Dedifferentiated amniotic fluid mesenchymal stem cell (primary cell): ENCODE measurements around the gene C4B.
A peak's percentile ranks its signal among the peaks of the same experiment; 100 is the strongest.
"Not testable (repeated sequence)": the region's sequence is repeated elsewhere in the genome, so short reads cannot be mapped to it uniquely, and the experiment has no call there.

ENCODE experiments used
- DNase-seq: peaks from one replicate; pipeline ENCODE4 v3.0.0-alpha.2; 2016; ENCODE audit errors: extremely low spot score

C4B gene

GRCh38 chr6:32014547-32014946 is at the start of gene C4B:
Gene C4B, plus strand, starts transcription at chr6:32014795. Its CDS starts 51 bp downstream, at chr6:32014846.
- not testable (repeated sequence) for DNase-seq

- DNase-seq = no peak
Measured at GRCh38 chr6:31965700-31966099, 48.9 kb upstream of the C4B start.

GRCh38 chr6:31966506-31966905 is 48.1 kb upstream of the C4B start:
- no peak for DNase-seq

- DNase-seq = no peak
Measured at GRCh38 chr6:31966997-31967925, 47.3 kb upstream of the C4B start.

- DNase-seq = no peak
Measured at GRCh38 chr6:31967926-31968320, 46.7 kb upstream of the C4B start.

DNA sequence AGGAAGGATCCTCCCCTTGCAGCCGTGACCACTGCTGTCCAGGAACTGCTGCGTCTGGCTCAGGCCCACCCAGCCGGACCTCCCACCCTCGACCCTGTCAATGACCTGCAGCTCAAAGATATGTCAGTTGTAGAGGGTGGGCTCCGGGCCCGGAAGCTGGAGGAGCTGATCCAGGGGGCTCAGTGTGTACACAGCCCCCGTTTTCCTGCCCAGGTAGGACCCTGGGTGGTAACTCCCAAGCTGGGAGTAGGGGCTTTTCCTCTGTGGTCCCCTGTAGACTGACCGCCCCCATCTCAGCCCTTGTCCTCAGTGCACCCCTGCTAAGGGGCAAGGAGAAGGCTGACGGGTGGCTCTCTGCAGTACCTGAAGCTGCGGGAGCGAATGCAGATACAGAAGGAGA is 46.3 kb upstream of the C4B start:
- DNase-seq = no peak

GRCh38 chr6:31968791-31969711 is 45.5 kb upstream of the C4B start:
- no peak for DNase-seq

DNA sequence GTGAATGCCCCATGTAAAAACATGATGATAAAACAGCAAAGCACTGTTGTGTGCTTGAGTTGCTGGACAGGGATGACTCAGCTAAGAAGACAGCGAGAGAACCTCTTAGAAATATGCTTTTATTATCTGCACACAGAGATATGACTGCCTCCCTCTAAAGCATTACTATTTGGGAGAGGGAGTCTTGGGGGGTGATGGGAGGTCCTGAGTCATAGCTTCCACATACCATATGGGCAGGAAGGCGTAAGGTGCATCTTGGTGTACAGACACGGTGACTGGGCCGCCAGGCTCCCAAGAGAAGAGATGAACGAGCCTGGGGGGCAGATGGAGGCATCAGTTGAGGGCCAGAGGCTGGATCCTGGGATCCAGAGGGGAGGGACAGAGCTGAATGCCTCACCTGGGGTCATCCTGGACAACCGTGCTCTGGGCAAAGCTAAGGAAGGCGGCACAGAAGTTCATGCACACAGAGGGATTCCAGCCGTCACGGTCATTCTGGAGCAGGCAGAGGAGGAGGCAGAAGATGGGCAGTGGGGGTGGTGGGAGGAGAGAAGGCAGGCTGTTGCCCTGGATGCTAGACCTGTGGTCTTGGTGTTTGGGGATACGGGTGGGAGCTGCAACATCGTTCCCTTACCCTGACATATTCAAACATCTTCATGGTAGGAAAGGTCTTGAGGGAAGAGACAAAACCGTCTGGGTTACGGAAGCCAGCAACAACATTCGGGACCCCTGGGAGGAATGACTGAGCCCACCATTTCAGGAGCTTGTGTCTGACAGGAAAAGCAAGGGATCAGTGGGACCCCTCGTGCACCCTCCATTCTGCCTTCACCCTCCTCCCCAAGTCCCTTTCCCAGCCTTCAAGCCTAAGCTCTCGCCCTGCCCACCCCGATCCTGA is 44.6 kb upstream of the C4B start:
- no peak for DNase-seq

GRCh38 chr6:31970604-31971271 is 43.9 kb upstream of the C4B start:
- DNase-seq = no peak

GRCh38 chr6:31971279-31971992 is 43.2 kb upstream of the C4B start:
- DNase-seq = no peak

DNA sequence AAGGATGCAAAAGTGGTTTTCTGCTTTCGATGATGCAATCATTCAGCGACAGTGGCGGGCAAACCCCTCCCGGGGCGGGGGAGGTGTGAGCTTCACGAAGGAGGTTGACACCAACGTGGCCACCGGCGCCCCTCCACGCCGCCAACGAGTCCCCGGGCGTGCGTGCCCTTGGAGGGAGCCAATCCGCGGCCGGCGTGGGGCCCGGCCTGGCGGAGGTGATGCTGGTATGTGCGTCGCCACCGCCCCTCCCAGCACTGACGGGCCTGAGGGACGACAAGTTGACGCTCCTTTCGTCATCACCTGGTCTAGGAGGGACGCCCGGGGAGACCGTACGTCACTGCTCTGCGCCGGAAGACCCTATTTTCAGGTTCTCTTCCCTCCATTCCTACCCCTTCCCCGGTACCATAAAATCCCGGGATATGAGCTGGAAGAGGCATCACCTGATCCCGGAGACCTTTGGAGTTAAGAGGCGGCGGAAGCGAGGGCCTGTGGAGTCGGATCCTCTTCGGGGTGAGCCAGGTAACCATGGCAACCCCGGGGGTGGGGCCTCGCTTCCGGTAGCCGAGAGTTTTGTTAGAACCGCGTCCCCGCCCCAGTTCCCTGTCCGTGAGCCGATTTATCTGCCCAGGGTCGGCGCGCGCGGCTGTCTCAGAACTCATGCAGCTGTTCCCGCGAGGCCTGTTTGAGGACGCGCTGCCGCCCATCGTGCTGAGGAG is 42.4 kb upstream of the C4B start, which contains the start of gene DXO:
Gene DXO, minus strand, starts transcription at position 146 of the 716 bp plus-strand sequence. CDS start 463 bp downstream, outside the sequence.
- peak; percentile 97 for DNase-seq

DNA sequence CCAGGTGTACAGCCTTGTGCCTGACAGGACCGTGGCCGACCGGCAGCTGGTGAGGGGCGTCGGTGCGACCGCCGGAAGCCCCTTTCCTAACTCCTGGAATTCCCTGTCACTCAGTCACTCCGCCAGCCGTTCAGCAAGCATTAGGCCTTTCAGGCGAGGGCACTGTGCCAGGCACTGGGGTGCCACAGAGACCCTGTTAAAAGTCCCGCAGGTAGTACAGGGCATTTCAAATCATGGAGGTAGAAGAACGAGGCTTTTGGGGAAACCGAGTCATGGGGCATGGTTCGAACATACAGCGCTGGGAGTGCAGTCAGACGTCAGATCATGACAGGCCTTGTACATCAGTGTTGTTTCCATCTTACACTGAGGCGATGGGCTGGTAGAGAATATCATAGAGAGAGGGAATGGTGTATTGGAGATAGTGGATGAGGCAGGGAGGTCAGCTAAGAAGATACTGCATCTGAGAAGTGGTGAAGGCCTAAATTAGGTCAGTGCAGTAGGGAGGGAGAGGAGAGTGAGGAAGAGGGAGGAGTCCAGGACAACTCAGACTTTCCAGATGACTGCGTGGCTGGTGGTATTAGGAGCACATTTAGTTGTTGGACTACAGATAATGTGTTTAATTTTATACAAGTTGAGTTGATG is 41.8 kb upstream of the C4B start:
- DNase-seq = peak; percentile 35

GRCh38 chr6:31976065-31976464 is 38.5 kb upstream of the C4B start:
- not testable (repeated sequence) for DNase-seq

- DNase-seq = no peak
Measured at GRCh38 chr6:31977816-31978431, 36.7 kb upstream of the C4B start.

GRCh38 chr6:31978831-31979230 is 35.8 kb upstream of the C4B start:
- no peak for DNase-seq

DNA sequence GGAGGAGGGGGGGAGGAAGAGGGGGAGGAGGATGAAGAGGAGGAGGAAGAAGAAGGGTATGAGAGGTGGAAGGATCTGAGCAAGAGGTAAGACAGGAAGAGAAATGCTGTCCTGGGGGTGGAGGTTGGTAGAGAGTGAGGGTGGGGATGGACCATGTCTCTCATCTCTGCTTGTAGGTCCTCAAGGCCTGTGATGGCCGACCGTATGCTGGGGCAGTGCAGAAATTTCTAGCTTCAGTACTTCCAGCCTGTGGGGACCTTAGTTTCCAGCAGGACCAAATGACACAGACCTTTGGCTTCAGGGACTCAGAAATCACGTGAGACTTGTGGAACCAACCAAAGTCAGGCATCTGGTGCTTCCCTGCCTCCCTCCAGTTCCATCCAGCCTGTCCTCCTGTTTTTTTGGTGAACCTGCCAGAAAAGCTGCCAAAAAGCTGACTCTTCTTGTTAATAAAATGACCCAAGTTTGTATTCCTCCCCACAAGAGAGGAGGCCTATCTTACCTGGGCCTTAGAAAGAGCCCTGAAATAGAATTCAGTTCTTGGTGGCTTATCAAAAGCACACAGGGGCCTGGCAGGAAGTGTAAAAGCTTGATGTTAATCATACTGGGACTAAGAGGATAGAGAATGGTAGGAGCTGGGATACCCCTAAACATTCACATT is 35.2 kb upstream of the C4B start:
- no peak for DNase-seq

DNA sequence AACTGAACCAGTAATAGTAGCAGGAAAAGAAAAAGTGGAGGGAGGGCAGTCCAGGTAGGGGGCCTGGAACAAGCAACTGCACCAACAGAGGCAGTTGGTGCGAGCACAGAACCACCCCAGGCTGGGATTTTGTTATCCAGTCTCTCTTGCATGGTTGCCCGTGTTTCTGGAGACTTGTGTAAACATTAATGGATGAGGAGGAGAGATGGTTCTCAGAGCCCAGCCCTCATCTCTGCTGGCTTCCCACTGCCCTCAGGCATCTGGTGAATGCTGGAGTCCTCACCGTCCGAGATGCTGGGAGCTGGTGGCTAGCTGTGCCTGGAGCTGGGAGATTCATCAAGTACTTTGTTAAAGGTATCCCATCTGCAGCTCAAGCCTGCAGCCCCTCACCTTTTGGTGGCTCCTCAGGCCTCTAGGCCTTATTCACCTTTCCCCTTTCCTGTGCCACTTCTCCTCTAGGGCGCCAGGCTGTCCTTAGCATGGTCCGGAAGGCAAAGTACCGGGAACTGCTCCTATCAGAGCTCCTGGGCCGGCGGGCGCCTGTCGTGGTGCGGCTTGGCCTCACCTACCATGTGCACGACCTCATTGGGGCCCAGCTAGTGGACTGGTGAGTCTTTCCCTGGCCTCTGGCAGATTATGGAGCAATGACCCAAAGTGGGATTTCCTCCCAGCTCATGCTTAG is 34.3 kb upstream of the C4B start:
- DNase-seq = not testable (repeated sequence)
